Kasumi-1 (cell line): Measurements from ENCODE around the gene U2AF2.

ENCODE experiments used
- DNase-seq, 2 experiments: peaks; one replicate each; lab custom pipeline; 2025; lab: John Stamatoyannopoulos, UW

Gene U2AF2

DNA sequence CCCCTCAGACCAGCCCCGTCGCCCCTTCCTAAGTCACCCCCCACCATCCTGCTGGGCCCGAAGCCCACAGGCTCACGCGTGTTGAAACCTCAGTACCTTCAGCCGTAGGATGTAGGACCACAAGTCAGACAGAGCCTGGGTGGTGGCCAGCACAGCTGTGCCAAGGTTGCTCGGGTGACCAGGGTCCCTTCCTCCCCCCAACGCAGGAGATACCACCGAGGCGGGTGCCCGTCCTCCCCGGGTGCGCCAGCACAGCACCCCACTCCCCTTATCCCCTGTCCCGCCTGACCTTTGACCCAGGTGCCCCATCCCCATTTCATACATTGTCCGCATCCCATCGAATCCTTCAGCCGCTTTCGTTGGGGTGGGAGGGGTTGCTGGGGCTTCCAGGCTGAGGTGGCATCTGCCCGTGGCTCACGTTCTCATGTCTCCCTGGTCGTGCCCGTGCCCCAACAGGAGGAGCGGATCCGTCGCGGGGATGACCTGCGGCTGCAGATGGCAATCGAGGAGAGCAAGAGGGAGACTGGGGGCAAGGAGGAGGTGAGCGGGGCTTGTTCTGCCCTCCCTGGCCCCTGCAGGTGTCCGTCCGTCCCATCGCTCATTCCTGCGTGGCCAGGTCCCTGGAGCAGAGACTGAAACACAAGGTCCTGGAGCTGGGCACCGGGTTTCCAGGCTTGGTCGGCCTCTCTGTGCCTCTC, 34.7 kb downstream of the U2AF2 start:
- DNase-seq = no peak

DNA sequence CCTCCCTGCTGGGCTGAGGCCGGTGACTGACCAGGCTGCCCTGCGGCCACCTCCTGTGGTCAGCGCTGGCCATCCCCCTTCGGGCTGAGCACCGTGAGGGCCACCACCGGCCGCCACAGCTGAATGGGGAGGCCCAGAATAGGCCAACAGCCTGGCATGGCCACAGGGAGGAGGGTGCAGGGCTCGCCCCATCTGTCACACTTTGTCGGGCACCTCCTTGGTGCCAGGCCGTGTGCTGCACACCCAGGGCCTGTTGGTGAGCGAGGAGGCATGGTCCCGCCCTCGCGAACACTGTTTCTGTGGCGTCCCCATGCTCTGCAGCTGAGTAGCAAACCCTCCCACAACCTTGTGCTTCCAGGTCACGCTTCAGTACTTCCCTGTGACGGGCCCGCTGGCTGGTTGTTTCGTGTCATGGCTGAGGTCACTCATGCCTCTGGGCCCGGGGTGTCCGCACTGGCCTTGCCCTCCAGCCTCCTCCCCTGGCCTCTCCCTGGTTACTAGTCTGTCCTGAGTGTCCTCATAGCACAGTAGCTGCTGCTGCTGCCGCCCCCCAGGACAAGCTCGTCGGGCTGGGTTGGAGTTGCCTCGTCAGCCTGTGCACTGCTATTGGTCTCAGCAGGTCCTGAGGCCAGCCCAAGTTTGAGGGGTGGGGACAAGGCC, 35.4 kb downstream of the U2AF2 start:
- no peak for DNase-seq

DNA sequence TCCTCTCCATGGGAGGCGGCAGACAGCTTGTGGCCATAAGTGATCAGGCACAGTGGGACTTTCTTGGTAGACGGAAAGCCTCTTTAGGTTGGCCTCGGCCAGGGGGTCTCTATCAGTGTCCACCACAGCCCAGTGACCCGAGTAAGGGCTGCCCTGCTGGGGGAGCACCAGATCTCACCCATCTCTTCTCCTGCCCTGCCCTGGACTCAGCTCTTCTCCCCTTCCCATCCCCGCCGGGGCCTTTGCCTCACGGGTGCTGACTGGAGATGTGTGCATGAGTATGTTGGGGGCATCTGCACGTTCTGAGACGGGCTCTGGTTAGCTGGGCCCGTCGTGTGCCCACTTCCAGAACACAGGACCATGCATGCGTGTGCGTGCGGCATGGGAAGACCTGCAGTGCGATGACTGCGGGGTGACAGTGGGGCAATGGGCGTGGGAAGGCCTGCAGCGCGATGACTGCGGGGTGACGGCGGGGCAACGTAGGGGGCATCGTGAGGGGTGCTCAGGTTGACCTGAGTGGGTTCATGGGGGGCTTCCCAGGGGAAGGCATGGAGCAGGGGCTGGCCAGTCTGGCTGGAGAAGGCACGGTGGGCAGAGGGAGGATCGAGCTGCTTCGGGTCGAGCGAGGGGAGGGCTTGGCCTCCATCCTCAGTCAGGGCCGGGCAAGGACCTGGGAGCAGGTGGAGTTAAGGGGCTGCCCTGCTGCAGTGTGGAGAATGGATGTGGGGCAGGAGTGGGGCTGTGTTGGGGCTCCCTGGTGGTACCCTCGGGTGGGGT, 36.1 kb downstream of the U2AF2 start:
- no peak for DNase-seq

DNA sequence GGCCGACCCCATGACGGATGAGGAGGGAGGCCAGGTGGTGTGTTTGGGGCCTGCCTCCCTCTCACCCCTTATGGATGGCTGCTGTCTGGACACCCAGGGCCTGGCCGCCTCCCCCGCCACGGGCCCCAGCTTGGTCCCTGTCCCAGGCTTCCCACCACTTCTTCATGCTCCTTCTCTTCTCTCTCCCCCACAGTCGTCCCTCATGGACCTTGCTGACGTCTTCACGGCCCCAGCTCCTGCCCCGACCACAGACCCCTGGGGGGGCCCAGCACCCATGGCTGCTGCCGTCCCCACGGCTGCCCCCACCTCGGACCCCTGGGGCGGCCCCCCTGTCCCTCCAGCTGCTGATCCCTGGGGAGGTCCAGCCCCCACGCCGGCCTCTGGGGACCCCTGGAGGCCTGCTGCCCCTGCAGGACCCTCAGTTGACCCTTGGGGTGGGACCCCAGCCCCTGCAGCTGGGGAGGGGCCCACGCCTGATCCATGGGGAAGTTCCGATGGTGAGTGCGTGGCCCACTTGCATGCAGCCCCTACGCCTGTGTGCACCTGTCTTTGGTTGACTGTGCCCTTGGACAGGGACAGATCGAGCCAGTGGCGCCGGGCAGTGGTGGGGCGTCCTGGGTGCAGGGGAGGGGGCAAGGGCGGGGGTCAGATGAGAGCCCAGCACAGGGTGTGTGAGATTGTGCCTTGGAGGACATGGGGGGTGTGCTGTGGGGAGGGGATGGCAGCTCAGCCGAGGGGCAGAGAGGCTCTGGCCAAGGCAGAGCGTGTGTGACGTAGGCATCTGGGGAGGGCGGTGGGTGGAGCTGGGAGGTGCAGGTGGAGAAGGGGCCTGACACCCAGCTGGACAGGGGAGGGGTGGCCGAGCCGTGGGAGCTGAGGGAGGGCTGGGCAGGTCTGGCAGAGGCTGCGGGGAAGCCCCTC, 37.0 kb downstream of the U2AF2 start:
- DNase-seq = no peak

DNA sequence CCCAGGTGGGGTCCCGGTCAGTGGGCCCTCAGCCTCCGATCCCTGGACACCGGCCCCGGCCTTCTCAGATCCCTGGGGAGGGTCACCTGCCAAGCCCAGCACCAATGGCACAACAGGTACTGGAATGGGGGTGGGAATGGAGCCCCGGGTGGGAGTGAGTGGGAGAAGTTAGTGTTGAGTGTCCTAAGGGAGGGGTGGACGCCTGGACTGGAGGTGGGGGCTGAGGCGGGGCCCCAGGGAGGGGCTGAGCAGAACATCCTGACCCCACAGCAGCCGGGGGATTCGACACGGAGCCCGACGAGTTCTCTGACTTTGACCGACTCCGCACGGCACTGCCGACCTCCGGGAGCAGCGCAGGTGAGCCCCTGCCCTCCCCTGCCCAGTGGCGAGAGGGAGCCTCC, 37.8 kb downstream of the U2AF2 start:
- no peak for DNase-seq

DNA sequence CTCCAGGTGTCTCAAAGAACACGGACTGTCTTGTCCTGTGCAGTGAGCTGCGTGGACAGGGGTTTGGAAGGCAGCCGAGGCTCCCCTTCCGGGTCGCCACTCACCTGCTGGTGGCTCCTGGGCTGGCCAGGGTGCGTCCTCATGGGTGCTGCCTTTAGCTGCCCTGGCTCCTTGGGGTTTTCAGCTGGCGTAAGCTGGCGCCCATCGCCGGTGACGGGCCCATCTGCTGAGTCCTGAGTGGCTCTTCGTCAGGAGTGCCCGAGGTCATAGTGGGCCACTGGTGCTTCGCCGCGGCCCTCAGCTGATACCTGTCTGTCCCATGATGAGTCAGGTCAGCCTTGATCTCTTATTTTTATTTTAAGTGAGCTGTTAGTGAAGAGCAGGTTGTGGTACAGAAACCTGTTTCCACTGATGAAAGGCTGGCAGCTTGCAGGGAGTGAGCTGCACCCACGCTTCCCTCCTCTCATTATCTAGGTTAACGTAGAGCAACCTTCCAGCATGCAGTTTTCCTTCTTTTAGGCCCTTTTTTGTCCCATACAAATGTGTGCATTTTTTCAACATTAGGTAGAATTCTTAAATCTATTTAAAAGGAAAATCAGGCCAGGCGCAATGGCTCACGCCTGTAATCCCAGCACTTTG, 38.6 kb downstream of the U2AF2 start:
- no peak for DNase-seq

DNA sequence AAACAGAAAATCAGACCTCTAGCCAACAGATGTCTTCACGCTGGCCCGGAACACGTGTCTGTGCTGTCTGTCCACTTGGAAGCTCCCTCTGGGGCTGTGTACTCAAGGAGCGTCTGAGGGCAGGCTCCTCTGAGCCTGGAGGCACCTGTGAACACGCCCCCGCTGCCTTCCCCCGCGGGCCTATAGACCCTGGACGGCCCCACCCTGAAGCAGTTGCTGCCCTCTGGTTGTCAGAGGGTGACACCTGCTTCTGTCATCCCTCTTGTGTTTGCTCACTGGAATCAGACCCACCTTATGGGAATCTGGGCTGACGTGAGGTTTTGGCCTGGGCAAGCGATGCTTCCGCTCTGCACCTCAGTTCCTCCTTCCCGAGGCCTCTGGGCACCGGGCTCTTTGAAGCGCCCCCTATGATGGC, 39.4 kb downstream of the U2AF2 start:
- no peak for DNase-seq

DNA sequence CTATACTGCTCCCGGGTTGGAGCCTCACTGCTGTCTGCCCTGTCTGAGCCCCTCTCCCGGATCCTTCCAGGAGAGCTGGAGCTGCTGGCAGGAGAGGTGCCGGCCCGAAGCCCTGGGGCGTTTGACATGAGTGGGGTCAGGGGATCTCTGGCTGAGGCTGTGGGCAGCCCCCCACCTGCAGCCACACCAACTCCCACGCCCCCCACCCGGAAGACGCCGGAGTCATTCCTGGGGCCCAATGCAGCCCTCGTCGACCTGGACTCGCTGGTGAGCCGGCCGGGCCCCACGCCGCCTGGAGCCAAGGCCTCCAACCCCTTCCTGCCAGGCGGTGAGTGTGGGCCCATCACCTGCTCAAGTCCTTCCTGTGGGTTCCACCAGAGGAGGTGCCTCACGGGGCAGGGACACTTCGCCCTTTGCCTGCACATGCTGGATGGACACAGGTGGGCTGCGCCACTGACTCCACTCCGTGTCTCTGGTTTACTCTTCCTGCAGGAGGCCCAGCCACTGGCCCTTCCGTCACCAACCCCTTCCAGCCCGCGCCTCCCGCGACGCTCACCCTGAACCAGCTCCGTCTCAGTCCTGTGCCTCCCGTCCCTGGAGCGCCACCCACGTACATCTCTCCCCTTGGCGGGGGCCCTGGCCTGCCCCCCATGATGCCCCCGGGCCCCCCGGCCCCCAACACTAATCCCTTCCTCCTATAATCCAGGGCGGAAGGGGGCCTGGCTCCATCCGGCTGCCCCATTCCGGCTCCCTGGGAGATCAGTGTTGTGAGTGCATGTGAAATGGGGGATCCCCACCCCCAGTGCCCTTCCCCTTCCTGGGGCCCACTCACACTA, 40.0 kb downstream of the U2AF2 start:
- no peak for DNase-seq

DNA sequence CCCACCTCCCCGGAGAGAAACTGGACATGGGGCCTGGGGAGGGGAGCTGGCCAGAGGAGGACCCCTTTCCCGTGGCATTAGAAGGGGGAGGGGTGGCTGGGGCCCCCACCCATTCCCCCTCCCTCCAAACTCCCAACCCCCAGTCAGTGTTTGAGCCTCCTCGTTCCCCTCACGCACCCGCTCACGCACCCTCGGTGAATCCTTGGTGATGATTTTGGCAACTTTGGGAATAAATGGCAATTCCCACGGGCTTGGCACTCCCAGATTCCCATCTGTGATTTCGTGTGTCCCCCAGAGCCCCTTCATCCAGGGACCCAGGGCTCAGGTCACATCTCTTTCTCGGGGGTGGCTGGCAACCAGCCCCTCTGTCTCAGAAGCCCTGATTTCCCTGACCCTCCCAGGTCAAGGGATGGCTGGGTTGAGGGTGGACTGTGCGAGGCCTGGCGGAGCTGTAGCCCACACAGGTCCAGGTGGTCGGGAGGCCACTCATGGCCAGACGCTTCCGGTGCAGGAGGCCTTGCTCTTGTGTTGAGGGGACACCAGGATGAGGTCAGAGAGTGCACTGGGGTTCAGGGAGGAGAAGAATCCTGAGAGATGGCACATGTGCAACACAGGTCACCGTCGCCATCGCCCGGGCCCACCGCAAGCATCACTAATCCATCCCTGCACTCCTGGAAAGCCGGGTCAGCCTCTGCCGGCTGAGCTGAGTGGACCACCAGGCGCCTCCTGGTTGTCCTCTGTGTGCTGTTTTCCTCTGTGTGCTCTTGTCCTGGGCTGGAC, 40.9 kb downstream of the U2AF2 start:
- no peak for DNase-seq

DNA sequence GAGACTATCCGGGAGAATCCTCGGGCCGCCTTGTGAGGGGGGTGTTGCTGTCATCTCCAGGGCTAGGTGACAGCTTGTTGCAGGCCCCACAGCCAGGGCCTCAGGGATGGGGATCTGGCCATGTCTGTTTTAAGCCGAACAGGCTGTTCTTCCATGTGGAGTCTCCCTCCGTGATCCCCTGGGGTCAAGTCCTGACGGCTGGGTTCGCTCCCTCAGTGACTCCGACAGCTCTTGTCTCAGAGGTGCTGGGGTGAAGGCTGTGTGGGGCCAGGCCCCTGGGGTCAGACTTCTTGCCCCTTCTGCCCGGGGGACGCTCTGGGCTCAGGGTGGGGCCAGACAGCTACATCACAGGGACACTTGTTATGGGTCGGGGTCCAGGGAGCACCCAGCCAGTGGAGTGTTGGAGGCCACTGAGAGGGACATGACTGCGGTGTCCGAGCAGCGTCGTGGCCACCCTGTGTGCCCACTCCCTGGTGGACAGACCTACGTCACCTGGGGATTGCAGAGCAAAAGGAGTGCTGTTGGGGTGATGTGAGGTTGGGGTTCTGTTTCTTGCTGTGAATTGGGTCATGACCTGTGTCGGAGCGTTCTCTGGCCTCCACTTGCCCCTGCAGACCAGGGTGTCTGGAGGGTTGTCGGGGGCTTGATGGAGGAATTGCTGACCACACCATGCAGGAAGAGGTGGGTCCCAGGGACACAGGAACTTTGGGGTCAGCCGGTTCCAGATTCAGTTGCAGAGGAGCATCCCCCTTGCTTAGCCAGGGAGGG, 41.6 kb downstream of the U2AF2 start:
- no peak for DNase-seq

DNA sequence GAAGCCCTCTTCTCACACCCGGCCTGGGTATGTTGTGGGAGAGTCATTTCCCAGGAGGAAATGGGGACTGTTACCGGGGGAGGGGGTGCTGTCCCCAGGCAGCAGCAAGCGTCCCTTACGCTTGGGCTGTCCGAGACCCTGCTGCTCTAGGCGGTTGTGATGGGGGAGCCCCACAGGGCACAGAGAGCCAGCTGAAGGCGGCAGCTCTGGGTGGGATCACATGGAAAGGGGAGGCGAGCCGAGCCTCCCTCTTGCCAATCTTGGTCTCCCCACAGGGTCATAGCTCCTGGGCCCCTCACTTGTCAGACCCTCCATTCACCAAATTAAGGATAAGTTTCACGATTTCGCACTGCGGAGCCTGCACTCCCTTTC, 42.2 kb downstream of the U2AF2 start:
- no peak for DNase-seq

DNA sequence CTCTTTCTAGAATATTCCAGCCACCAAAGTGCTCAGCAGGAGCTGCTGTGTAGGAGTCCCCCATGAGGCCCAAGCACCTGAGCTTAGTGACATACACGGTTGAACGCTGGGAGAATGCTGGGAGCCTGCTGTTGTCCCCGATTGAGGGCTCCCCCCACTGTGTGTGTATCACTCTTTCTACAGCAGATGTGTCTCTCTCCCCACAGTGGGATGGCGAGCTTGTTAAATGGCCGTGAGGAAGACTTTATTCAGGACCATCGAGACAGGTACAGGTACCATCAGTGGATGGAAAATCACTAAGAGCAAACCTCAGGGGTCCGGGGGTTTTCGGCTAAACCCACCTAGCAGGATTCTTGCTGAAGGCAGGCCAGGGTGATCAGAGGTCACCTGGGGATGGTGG, 42.9 kb downstream of the U2AF2 start:
- DNase-seq = no peak

DNA sequence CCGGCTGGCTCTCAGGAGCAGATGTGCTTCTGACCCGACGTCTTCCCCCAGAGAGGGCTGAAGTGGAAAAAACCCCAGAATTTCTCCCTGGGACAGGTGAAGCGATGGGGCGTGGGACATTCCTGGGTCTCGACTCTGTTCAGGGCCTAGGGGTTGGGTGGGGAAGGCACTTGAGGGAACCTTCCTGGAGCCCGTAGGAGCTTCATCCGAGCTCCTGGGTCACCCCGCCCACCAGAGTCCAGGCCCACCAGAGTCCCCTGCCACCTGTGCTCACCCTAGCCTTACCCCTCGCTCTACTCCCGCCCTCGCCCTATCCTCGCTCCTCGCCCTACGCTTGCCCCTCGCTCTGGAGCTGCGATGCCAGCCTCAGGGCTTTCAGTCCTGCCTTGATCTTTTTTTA, 43.4 kb downstream of the U2AF2 start:
- no peak for DNase-seq

DNA sequence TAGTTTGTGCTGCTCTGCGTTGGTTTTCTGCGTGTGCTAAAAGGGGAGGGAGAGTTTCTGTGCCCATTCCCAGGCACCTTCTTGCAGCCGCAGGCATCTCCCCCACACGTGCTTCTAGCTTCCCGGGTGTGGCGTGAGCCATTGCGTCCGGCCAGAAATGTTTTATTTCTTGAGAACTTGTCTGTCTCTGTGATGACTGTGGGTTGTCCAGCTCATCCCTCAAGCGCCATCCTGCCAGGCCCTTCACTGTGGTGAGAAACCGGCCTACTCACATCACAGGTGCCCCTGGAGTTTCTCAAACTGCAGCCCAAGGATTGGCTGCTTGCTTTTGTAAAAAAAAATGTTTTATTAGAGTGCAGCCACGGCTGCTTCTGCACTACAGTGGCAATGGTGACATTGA, 44.4 kb downstream of the U2AF2 start:
- DNase-seq = no peak

DNA sequence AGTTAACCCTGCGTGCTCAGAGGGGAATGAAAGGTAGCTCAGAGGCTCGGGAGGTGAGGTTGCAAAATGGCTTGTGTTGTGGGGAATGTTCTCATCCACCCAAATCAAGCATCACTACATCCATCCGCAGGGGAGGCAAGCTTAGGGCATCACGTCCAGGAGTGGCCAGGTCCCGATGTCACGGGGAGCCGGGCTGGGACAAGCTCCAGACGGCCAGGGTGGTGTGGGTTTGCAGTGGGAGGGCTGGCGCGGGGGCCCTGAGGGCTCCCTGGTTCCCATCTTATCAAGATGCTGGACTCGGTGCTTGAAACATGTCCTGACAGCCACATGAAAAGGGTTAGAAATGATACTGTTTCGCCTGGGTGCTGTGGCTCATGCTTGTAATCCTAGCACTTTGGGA, 46.0 kb downstream of the U2AF2 start:
- no peak for DNase-seq

DNA sequence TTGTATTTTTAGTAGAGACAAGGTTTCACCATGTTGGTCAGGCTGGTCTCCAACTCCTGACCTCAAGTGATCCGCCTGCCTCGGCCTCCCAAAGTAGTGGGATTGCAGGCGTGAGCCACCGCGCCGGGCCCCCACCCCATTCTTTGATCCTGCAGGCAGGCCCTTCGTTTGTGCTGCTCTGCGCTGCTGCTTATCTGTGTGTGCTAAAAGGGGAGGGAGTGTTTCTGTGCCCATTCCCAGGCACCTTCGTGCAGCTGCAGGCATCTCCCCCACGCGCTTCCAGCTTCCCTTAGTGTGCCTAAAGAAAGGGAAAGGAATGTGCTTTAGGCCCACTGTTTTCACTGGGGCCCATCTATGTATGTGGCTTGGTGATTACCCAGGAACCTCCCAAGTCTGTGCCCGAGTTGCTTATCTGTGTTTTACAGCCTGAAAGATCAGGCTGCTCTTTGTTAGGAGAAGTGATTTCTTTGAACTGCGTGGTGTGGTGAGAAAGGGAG, 47.3 kb downstream of the U2AF2 start:
- DNase-seq = no peak

DNA sequence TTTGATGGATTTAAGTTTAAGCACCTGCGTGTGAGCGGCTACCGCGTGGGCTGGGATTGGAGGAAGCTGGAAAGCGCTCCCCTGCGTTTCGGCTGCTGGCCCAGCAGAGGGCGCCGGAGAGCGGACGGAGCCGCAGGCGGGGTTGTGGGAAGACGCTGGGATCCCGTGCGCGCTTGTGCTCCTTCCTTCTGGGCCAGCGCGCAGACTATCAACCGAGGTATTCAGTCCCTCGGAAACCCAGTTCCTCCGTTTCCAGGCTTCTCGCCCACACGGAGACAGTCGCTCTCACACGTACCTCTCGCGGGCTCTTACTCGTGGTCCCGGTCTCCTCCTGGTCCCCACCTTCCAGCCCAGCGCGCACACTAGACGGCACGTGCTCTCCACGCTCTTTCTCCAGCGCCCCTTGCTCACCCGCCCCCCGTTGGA, 49.0 kb downstream of the U2AF2 start:
- no peak for DNase-seq

DNA sequence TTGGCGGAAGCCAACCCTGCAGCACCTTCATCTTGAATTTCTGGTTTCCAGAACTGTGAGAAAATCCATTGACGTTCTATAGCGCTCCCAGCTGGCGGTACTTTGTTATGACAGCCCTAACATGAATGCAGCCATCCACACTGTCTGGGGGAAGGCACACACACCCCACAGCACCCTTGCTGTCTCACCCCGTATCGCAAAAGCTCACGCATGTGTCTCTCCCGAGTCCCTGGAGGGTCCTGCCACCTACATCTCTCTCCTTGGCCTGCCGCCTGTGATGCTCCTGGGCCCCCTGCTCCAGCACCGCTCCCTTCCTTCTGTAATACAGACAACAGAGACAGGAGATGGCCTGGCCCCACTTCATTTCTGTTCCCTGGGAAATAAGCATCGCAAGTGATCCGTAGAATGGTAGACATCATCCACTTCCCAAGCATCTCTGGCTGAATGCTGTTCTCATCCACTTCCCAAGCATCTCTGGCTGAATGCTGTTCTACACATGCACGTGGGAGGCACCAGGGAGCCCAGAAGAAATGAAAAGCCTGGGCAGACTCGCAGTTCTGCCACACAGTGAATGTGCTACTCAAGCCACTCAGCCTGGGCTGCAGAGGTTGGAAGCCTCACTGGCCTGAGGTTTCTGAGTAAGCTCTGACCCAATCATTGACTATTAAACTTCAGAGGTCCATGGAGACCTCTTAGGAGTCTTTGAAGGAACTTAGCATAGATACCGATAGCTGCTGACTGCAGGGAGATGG, 49.8 kb downstream of the U2AF2 start:
- peak in 1 of 2 experiments; percentile 7 for DNase-seq
